ENCODE data around the gene UROD.

- TF ChIP-seq CTCF (IDR thresholded peaks at IDR 0.05; ENCODE audit: low read length) (no peak), EZH2phosphoT487 (IDR thresholded peaks at IDR 0.05; ENCODE audit: low read length) (no peak)
Measured at GRCh38 chr1:45008516-45008915, 3.5 kb upstream of the UROD start.

Data from MM.1S (cell line).